Retinal pigment epithelial cell (primary cell): ENCODE data around the gene GPR143.

ENCODE experiments used
- DNase-seq: peaks from one replicate; pipeline ENCODE4 v3.0.0-alpha.2; 2010; ENCODE audit warnings: low read depth
- H3K4me3 ChIP-seq: 2 replicates; pipeline ENCODE4 v1.5.1; 2011; ENCODE audit warnings: mild to moderate bottlenecking, low read length, control low read depth, moderate library complexity
- CTCF ChIP-seq: conservative IDR thresholded peaks from 2 replicates; pipeline ENCODE4 v1.5.1; 2011; ENCODE audit warnings: low read depth, low read length, control low read depth, inconsistent platforms

The GPR143 gene

GRCh38 chrX:9683350-9683749 is 82.3 kb downstream of the GPR143 start:
- no peak overlapping the region for H3K4me3 ChIP-seq
- TF ChIP-seq CTCF, result no peak
- no peak for DNase-seq

GRCh38 chrX:9682861-9683260 is 82.8 kb downstream of the GPR143 start:
- TF ChIP-seq CTCF, result no peak

GRCh38 chrX:9682456-9682855 is 83.2 kb downstream of the GPR143 start:
- TF ChIP-seq CTCF, result peak; percentile 26
- H3K4me3 ChIP-seq, result no peak overlapping the region
- no peak for DNase-seq

More at GRCh38 chrX:9682861-9683260, 82.8 kb downstream of the GPR143 start:
- H3K4me3 ChIP-seq, result no peak overlapping the region
- DNase-seq, result no peak

- DNase-seq, result peak; percentile 52
- no peak for TF ChIP-seq CTCF
Observed at GRCh38 chrX:9681422-9681821, 84.2 kb downstream of the GPR143 start.

GRCh38 chrX:9681011-9681410 is 84.6 kb downstream of the GPR143 start:
- H3K4me3 ChIP-seq, result no peak overlapping the region
- DNase-seq, result no peak
- no peak for TF ChIP-seq CTCF

More at GRCh38 chrX:9681422-9681821, 84.2 kb downstream of the GPR143 start:
- no peak overlapping the region for H3K4me3 ChIP-seq

- TF ChIP-seq CTCF, result no peak
- H3K4me3 ChIP-seq, result no peak overlapping the region
- no peak for DNase-seq
Observed at GRCh38 chrX:9678215-9678965, 87.3 kb downstream of the GPR143 start.

- DNase-seq, result no peak
- H3K4me3 ChIP-seq, result no peak overlapping the region
- TF ChIP-seq CTCF, result no peak
Observed at GRCh38 chrX:9677098-9677739, 88.4 kb downstream of the GPR143 start.
